ENCODE results near the gene CHD8. TPM values are rescaled to one million over a fixed set of nuclear protein-coding genes. Genes with fewer than 3 reads are reported as not detected.

The CHD8 gene
- total and polyA plus RNA-seq, 10 of the 15 experiments (the other 5 are each of a cell fraction or from before 2014, with no cell fraction given) = 20.2 to 79.5 (median 35.5) TPM

- ATAC-seq (no peak), FAIRE-seq (no peak), DNase-seq (ENCODE audit: low read depth, low spot score) (no peak)
- in situ Hi-C loops (cut with MboI) = no loop called here
- ChIA-PET CTCF (interaction anchor here (0.7 kb wide), 1 partner anchor 15 kb away, joined by 3 read pairs; no protein-coding TSS in a partner anchor), POLR2A (interaction anchor here (0.5 kb wide), 1 partner anchor 98 kb away, joined by 6 read pairs; no protein-coding TSS in a partner anchor), RAD21 (ENCODE audit: unreplicated experiment) (no interaction called here), SMC1A (ENCODE audit: uncharacterized antibody, unreplicated experiment) (interaction anchor here (1.1 kb wide), 1 partner anchor 31 kb away, joined by 3 read pairs; no protein-coding TSS in a partner anchor)
- TF ChIP-seq ATF7 (IDR thresholded peaks at IDR 0.05; ENCODE audit: low read depth) (no peak), SREBF1 (IDR thresholded peaks at IDR 0.05; ENCODE audit: low read length) (no peak), RB1 (IDR thresholded peaks at IDR 0.05; ENCODE audit: borderline replicate concordance) (no peak), CREM (IDR thresholded peaks at IDR 0.05; ENCODE audit: low read depth) (no peak), BCL11A (IDR thresholded peaks at IDR 0.05; ENCODE audit: low read depth, low read length) (no peak), MTA3 (IDR thresholded peaks at IDR 0.05; ENCODE audit: borderline replicate concordance, low read length) (no peak), RAD21 (IDR thresholded peaks at IDR 0.05; ENCODE audit: insufficient read depth, low read depth, low read length) (no peak), YBX1 (IDR thresholded peaks at IDR 0.05) (no peak), EP300 (IDR thresholded peaks at IDR 0.05; ENCODE audit: borderline replicate concordance in 1 of 2, control insufficient read depth in 1 of 2, low read depth in 2 of 2, low read length in 2 of 2) (no peak), RFX5 (IDR thresholded peaks at IDR 0.05; ENCODE audit: low read depth, low read length) (no peak), CHD4 (IDR thresholded peaks at IDR 0.05) (no peak), ASH2L (IDR thresholded peaks at IDR 0.05; ENCODE audit: borderline replicate concordance, low read depth) (no peak), STAT3 (IDR thresholded peaks at IDR 0.05; ENCODE audit: low read depth, low read length) (no peak), JUNB (IDR thresholded peaks at IDR 0.05) (no peak)
- TF ChIP-seq, protein P1, sequence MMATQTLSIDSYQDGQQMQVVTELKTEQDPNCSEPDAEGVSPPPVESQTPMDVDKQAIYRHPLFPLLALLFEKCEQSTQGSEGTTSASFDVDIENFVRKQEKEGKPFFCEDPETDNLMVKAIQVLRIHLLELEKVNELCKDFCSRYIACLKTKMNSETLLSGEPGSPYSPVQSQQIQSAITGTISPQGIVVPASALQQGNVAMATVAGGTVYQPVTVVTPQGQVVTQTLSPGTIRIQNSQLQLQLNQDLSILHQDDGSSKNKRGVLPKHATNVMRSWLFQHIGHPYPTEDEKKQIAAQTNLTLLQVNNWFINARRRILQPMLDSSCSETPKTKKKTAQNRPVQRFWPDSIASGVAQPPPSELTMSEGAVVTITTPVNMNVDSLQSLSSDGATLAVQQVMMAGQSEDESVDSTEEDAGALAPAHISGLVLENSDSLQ (IDR thresholded peaks at IDR 0.05) = no peak
- TF ChIP-seq, protein P2, sequence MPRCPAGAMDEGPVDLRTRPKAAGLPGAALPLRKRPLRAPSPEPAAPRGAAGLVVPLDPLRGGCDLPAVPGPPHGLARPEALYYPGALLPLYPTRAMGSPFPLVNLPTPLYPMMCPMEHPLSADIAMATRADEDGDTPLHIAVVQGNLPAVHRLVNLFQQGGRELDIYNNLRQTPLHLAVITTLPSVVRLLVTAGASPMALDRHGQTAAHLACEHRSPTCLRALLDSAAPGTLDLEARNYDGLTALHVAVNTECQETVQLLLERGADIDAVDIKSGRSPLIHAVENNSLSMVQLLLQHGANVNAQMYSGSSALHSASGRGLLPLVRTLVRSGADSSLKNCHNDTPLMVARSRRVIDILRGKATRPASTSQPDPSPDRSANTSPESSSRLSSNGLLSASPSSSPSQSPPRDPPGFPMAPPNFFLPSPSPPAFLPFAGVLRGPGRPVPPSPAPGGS (IDR thresholded peaks at IDR 0.05; ENCODE audit: borderline replicate concordance, insufficient read depth, low read depth, low read length, poor library complexity, severe bottlenecking) = no peak
- Histone ChIP-seq H3K4me2 (ENCODE audit: control insufficient read depth, insufficient read depth) (no peak overlapping the region), H4K20me1 (ENCODE audit: control insufficient read depth, insufficient read depth) (no peaks in the 10 kb centered on the region), H3K4me3 (no peak overlapping the region), H3K9me3 (replicated peaks; ENCODE audit: control insufficient read depth, insufficient read depth, low read length) (no peaks in the 10 kb centered on the region), H3K4me1 (ENCODE audit: control insufficient read depth, insufficient read depth, low read length) (no peaks in the 10 kb centered on the region), H3K36me3 (ENCODE audit: control insufficient read depth in 2 of 2, insufficient read depth in 2 of 2, low read length in 1 of 2) (peaks cover 14 to 23% of the 10 kb centered on the region in 2 experiments), H3K27me3 (replicated peaks in 1 of 2; ENCODE audit: control insufficient read depth in 2 of 2, insufficient read depth in 2 of 2, low read length in 1 of 2) (no peaks in the 10 kb centered on the region), H2AFZ (ENCODE audit: control insufficient read depth, low read depth, low read length) (no peak overlapping the region), H3K79me2 (ENCODE audit: control insufficient read depth, insufficient read depth, low read length) (no peaks in the 10 kb centered on the region), H3K27ac (ENCODE audit: control insufficient read depth, insufficient read depth) (no peak overlapping the region), H3K9ac (ENCODE audit: control insufficient read depth, insufficient read depth, low read length) (no peak overlapping the region)
- 96% methylated on average over 6 of the region's 6 CpGs for WGBS (ENCODE audit: insufficient coverage, insufficient replicate concordance, low lambda C conversion rate, missing lambda C conversion rate)
- no TSS peak for BruUV-seq (replicated peaks)
- intact Hi-C loops (cut with micrococcal nuclease; ENCODE audit: unreplicated experiment) = no loop called here
Measured at GRCh38 chr14:21367582-21368144, 88.3 kb downstream of the CHD8 start.

All from GM12878 (cell line).